GM23338 (cell line): ENCODE measurements around the gene TPSB2.

Experiments
- ETS1 ChIP-seq: IDR thresholded peaks from 2 replicates; pipeline ENCODE4 v1.6.1; 2016; ENCODE audit warnings: antibody characterized with exemption
- EZH2 ChIP-seq: fragments of 200-600 bp; sonication (generic); IDR thresholded peaks from one replicate; pipeline ENCODE4 v1.8.0; 2017; ENCODE audit warnings: antibody characterized with exemption, mild to moderate bottlenecking, low read depth; ENCODE audit not compliant: unreplicated experiment
- EZH2phosphoT487 ChIP-seq: fragments of 200-600 bp; sonication (generic); IDR thresholded peaks from one replicate; pipeline ENCODE4 v1.8.1; 2018; ENCODE audit warnings: antibody characterized with exemption; ENCODE audit not compliant: unreplicated experiment
- NANOG ChIP-seq: IDR thresholded peaks from 2 replicates; pipeline ENCODE4 v1.6.1; 2016; ENCODE audit warnings: antibody characterized with exemption, borderline replicate concordance
- POLR2AphosphoS5 ChIP-seq: IDR thresholded peaks from 2 replicates; pipeline ENCODE4 v1.6.1; 2016; ENCODE audit warnings: antibody characterized with exemption, low read depth
- TF ChIP-seq, protein P1 (sequence below): IDR thresholded peaks from one replicate; pipeline ENCODE4 v1.6.1; 2018; ENCODE audit warnings: antibody characterized with exemption; ENCODE audit not compliant: unreplicated experiment
- TF ChIP-seq, protein P2 (sequence below), 2 experiments: fragments of 200-600 bp in 1 of 2; sonication (generic) in 1 of 2; conservative IDR thresholded peaks; 2 replicates each; pipeline versions ENCODE4 v1.5.1 to v1.6.1; 2016 to 2017; ENCODE audit warnings: antibody characterized with exemption in 2 of 2, low read depth in 2 of 2, mild to moderate bottlenecking in 2 of 2, moderate library complexity in 1 of 2
- TF ChIP-seq, protein P3 (sequence below): fragments of 250-450 bp; sonication (Bioruptor Pico); IDR thresholded peaks from 2 replicates; pipeline ENCODE4 v1.5.0; 2020; ENCODE audit warnings: mild to moderate bottlenecking, moderate library complexity

- TF ChIP-seq POLR2AphosphoS5 (no peak), EZH2phosphoT487 (no peak), EZH2 (no peak), NANOG (no peak), ETS1 (no peak)
- TF ChIP-seq, protein P1, sequence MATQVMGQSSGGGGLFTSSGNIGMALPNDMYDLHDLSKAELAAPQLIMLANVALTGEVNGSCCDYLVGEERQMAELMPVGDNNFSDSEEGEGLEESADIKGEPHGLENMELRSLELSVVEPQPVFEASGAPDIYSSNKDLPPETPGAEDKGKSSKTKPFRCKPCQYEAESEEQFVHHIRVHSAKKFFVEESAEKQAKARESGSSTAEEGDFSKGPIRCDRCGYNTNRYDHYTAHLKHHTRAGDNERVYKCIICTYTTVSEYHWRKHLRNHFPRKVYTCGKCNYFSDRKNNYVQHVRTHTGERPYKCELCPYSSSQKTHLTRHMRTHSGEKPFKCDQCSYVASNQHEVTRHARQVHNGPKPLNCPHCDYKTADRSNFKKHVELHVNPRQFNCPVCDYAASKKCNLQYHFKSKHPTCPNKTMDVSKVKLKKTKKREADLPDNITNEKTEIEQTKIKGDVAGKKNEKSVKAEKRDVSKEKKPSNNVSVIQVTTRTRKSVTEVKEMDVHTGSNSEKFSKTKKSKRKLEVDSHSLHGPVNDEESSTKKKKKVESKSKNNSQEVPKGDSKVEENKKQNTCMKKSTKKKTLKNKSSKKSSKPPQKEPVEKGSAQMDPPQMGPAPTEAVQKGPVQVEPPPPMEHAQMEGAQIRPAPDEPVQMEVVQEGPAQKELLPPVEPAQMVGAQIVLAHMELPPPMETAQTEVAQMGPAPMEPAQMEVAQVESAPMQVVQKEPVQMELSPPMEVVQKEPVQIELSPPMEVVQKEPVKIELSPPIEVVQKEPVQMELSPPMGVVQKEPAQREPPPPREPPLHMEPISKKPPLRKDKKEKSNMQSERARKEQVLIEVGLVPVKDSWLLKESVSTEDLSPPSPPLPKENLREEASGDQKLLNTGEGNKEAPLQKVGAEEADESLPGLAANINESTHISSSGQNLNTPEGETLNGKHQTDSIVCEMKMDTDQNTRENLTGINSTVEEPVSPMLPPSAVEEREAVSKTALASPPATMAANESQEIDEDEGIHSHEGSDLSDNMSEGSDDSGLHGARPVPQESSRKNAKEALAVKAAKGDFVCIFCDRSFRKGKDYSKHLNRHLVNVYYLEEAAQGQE: no peak
- TF ChIP-seq, protein P2, sequence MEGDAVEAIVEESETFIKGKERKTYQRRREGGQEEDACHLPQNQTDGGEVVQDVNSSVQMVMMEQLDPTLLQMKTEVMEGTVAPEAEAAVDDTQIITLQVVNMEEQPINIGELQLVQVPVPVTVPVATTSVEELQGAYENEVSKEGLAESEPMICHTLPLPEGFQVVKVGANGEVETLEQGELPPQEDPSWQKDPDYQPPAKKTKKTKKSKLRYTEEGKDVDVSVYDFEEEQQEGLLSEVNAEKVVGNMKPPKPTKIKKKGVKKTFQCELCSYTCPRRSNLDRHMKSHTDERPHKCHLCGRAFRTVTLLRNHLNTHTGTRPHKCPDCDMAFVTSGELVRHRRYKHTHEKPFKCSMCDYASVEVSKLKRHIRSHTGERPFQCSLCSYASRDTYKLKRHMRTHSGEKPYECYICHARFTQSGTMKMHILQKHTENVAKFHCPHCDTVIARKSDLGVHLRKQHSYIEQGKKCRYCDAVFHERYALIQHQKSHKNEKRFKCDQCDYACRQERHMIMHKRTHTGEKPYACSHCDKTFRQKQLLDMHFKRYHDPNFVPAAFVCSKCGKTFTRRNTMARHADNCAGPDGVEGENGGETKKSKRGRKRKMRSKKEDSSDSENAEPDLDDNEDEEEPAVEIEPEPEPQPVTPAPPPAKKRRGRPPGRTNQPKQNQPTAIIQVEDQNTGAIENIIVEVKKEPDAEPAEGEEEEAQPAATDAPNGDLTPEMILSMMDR (conservative IDR thresholded peaks at IDR 0.05; ENCODE audit: low read depth in 2 of 2): no peak
- TF ChIP-seq, protein P3, sequence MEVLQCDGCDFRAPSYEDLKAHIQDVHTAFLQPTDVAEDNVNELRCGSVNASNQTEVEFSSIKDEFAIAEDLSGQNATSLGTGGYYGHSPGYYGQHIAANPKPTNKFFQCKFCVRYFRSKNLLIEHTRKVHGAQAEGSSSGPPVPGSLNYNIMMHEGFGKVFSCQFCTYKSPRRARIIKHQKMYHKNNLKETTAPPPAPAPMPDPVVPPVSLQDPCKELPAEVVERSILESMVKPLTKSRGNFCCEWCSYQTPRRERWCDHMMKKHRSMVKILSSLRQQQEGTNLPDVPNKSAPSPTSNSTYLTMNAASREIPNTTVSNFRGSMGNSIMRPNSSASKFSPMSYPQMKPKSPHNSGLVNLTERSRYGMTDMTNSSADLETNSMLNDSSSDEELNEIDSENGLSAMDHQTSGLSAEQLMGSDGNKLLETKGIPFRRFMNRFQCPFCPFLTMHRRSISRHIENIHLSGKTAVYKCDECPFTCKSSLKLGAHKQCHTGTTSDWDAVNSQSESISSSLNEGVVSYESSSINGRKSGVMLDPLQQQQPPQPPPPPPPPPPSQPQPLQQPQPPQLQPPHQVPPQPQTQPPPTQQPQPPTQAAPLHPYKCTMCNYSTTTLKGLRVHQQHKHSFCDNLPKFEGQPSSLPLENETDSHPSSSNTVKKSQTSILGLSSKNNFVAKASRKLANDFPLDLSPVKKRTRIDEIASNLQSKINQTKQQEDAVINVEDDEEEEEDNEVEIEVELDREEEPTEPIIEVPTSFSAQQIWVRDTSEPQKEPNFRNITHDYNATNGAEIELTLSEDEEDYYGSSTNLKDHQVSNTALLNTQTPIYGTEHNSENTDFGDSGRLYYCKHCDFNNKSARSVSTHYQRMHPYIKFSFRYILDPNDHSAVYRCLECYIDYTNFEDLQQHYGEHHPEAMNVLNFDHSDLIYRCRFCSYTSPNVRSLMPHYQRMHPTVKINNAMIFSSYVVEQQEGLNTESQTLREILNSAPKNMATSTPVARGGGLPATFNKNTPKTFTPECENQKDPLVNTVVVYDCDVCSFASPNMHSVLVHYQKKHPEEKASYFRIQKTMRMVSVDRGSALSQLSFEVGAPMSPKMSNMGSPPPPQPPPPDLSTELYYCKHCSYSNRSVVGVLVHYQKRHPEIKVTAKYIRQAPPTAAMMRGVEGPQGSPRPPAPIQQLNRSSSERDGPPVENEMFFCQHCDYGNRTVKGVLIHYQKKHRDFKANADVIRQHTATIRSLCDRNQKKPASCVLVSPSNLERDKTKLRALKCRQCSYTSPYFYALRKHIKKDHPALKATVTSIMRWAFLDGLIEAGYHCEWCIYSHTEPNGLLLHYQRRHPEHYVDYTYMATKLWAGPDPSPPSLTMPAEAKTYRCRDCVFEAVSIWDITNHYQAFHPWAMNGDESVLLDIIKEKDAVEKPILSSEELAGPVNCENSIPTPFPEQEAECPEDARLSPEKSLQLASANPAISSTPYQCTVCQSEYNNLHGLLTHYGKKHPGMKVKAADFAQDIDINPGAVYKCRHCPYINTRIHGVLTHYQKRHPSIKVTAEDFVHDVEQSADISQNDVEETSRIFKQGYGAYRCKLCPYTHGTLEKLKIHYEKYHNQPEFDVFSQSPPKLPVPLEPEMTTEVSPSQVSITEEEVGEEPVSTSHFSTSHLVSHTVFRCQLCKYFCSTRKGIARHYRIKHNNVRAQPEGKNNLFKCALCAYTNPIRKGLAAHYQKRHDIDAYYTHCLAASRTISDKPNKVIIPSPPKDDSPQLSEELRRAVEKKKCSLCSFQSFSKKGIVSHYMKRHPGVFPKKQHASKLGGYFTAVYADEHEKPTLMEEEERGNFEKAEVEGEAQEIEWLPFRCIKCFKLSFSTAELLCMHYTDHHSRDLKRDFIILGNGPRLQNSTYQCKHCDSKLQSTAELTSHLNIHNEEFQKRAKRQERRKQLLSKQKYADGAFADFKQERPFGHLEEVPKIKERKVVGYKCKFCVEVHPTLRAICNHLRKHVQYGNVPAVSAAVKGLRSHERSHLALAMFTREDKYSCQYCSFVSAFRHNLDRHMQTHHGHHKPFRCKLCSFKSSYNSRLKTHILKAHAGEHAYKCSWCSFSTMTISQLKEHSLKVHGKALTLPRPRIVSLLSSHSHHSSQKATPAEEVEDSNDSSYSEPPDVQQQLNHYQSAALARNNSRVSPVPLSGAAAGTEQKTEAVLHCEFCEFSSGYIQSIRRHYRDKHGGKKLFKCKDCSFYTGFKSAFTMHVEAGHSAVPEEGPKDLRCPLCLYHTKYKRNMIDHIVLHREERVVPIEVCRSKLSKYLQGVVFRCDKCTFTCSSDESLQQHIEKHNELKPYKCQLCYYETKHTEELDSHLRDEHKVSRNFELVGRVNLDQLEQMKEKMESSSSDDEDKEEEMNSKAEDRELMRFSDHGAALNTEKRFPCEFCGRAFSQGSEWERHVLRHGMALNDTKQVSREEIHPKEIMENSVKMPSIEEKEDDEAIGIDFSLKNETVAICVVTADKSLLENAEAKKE (CRISPR knock-in tag): no peak
Measured at GRCh38 chr16:1218930-1219611, 10.9 kb downstream of the TPSB2 start.
